H1 (cell line): ENCODE results near the gene OGDHL. TPM values are rescaled to one million over a fixed set of nuclear protein-coding genes. Genes with fewer than 3 reads are reported as not detected.

ENCODE experiments used
- CTCF ChIA-PET: fragments of 300-600 bp; sonication (Branson Sonifier 250); formaldehyde crosslinking; loops from one replicate; lab custom pipeline; 2021; ENCODE audit not compliant: partially characterized antibody; lab: Charles Lee
- POLR2A ChIA-PET: fragments of 300-600 bp; sonication (Branson Sonifier 250); formaldehyde crosslinking; loops from one replicate; lab custom pipeline; 2021; ENCODE audit warnings: inconsistent platforms; ENCODE audit not compliant: partially characterized antibody; lab: Charles Lee
- DNase-seq, 2 experiments: peaks; one replicate each; pipeline versions ENCODE4 v3.0.0 to v3.0.0-alpha.2; 2010 to 2022; ENCODE audit warnings: low spot score in 2 of 2, low read depth in 1 of 2, mixed read lengths in 1 of 2
- FAIRE-seq: peaks from 2 replicates; lab custom pipeline; 2011; peaks lifted over from hg19 to GRCh38; lab: Jason Lieb, UNC
- H2AFZ ChIP-seq: 2 replicates; pipeline ENCODE4 v1.8.1; 2012; ENCODE audit warnings: low read length, inconsistent platforms
- H2AK5ac ChIP-seq: 2 replicates; pipeline ENCODE4 v1.6.1; 2013; ENCODE audit warnings: low read depth, low read length
- H2BK120ac ChIP-seq: replicated peaks from 2 replicates; pipeline ENCODE3; 2013; ENCODE audit warnings: low read depth, low read length, inconsistent platforms
- H2BK12ac ChIP-seq: 2 replicates; pipeline ENCODE4 v1.6.1; 2013; ENCODE audit warnings: low read depth, low read length
- H2BK15ac ChIP-seq: 2 replicates; pipeline ENCODE4 v1.6.1; 2013; ENCODE audit warnings: low read length
- H2BK20ac ChIP-seq: 2 replicates; pipeline ENCODE4 v1.6.1; 2013; ENCODE audit warnings: low read length
- H2BK5ac ChIP-seq: 2 replicates; pipeline ENCODE4 v1.6.1; 2013; ENCODE audit warnings: low read depth, low read length
- H3K14ac ChIP-seq: 2 replicates; pipeline ENCODE4 v1.6.1; 2013; ENCODE audit warnings: inconsistent platforms; ENCODE audit not compliant: insufficient read length
- H3K18ac ChIP-seq: 2 replicates; pipeline ENCODE4 v1.6.1; 2013; ENCODE audit warnings: low read length; ENCODE audit errors: extremely low read depth
- H3K23ac ChIP-seq: 2 replicates; pipeline ENCODE4 v1.6.1; 2013; ENCODE audit warnings: inconsistent platforms; ENCODE audit not compliant: insufficient read length
- H3K23me2 ChIP-seq: 2 replicates; pipeline ENCODE4 v1.6.1; 2013; ENCODE audit warnings: low read depth, low read length
- H3K27ac ChIP-seq: 2 replicates; pipeline ENCODE4 v1.6.1; 2011; ENCODE audit warnings: low read depth, low read length, inconsistent platforms
- H3K27me3 ChIP-seq, 4 experiments: replicated peaks in 1 of 4; 1 replicate in 1 of 4; 2 replicates in 3 of 4; pipeline versions ENCODE4 v1.6.1 to v1.8.1; 2011 to 2013; ENCODE audit warnings: low read length in 3 of 4, mild to moderate bottlenecking in 3 of 4, inconsistent platforms in 2 of 4, mixed read lengths in 2 of 4, moderate library complexity in 1 of 4; ENCODE audit not compliant: control insufficient read depth in 3 of 4, insufficient read depth in 3 of 4; ENCODE audit errors: extremely low read depth in 1 of 4
- H3K36me3 ChIP-seq, 4 experiments: 2 replicates each; pipeline versions ENCODE4 v1.6.1 to v1.8.1; 2011 to 2013; ENCODE audit warnings: mild to moderate bottlenecking in 4 of 4, low read length in 3 of 4, moderate library complexity in 2 of 4, control low read depth in 1 of 4, inconsistent platforms in 1 of 4; ENCODE audit not compliant: insufficient read depth in 4 of 4, control insufficient read depth in 2 of 4
- H3K4ac ChIP-seq: replicated peaks from 2 replicates; pipeline ENCODE3; 2013; ENCODE audit warnings: low read length, low read depth, mixed read lengths, inconsistent platforms; ENCODE audit not compliant: insufficient read length
- H3K4me1 ChIP-seq, 4 experiments: replicated peaks in 1 of 4; 1 replicate in 1 of 4; 2 replicates in 3 of 4; pipeline versions ENCODE4 v1.6.1 to v1.8.1; 2011 to 2013; ENCODE audit warnings: low read length in 3 of 4, inconsistent platforms in 2 of 4, mixed read lengths in 1 of 4; ENCODE audit not compliant: insufficient read depth in 4 of 4, control insufficient read depth in 3 of 4
- H3K4me2 ChIP-seq, 2 experiments: 2 replicates each; pipeline versions ENCODE4 v1.6.1 to v1.8.1; 2011 to 2013; ENCODE audit warnings: low read depth in 2 of 2, low read length in 2 of 2, control low read depth in 1 of 2, inconsistent platforms in 1 of 2, mild to moderate bottlenecking in 1 of 2; ENCODE audit not compliant: insufficient read depth in 1 of 2
- H3K4me3 ChIP-seq, 4 experiments: fragments of 200-600, 300-600 bp in 1 of 4; sonication (generic), shearing (Covaris generic), sonication (Bioruptor Twin) in 1 of 4; 2 replicates each; pipeline versions ENCODE4 v1.5.1 to v1.8.1; 2011 to 2016; ENCODE audit warnings: low read length in 4 of 4, low read depth in 3 of 4, control low read depth in 2 of 4, inconsistent platforms in 2 of 4, mild to moderate bottlenecking in 2 of 4, mixed read lengths in 1 of 4, moderate library complexity in 1 of 4; ENCODE audit not compliant: insufficient read depth in 2 of 4; ENCODE audit errors: extremely low read depth in 1 of 4
- H3K56ac ChIP-seq: replicated peaks from 2 replicates; pipeline ENCODE3; 2013; ENCODE audit warnings: low read depth, mild to moderate bottlenecking, mixed read lengths, low read length, inconsistent platforms; ENCODE audit not compliant: insufficient read length
- H3K79me1 ChIP-seq: 2 replicates; pipeline ENCODE4 v1.6.1; 2013; ENCODE audit warnings: low read depth, low read length, control low read depth
- H3K79me2 ChIP-seq, 2 experiments: 2 replicates each; pipeline versions ENCODE4 v1.6.1 to v1.8.1; 2012 to 2013; ENCODE audit warnings: low read length in 2 of 2, mild to moderate bottlenecking in 2 of 2, inconsistent platforms in 1 of 2; ENCODE audit not compliant: insufficient read depth in 2 of 2, control insufficient read depth in 1 of 2
- H3K9ac ChIP-seq, 4 experiments: replicated peaks in 1 of 4; 1 replicate in 1 of 4; 2 replicates in 3 of 4; pipeline versions ENCODE4 v1.6.1 to v1.8.1; 2011 to 2013; ENCODE audit warnings: low read depth in 3 of 4, low read length in 3 of 4, control low read depth in 2 of 4, mild to moderate bottlenecking in 2 of 4, moderate library complexity in 2 of 4, inconsistent platforms in 1 of 4; ENCODE audit errors: extremely low read depth in 1 of 4
- H3K9me3 ChIP-seq, 2 experiments: 2 replicates each; pipeline versions ENCODE4 v1.6.1 to v1.8.1; 2012 to 2013; ENCODE audit warnings: mild to moderate bottlenecking in 2 of 2, moderate library complexity in 2 of 2, control low read depth in 1 of 2, inconsistent platforms in 1 of 2, low read depth in 1 of 2, low read length in 1 of 2, mixed read lengths in 1 of 2; ENCODE audit not compliant: insufficient read depth in 2 of 2
- H4K20me1 ChIP-seq, 2 experiments: replicated peaks in 1 of 2; 2 replicates each; pipeline versions ENCODE3 to v1.8.1; 2011 to 2013; ENCODE audit warnings: inconsistent platforms in 2 of 2, low read length in 2 of 2, mild to moderate bottlenecking in 1 of 2; ENCODE audit not compliant: insufficient read depth in 2 of 2, control insufficient read depth in 1 of 2
- H4K5ac ChIP-seq: 2 replicates; pipeline ENCODE4 v1.6.1; 2013; ENCODE audit warnings: low read length, low read depth, mixed read lengths, inconsistent platforms; ENCODE audit not compliant: insufficient read length
- H4K8ac ChIP-seq: 2 replicates; pipeline ENCODE4 v1.8.0; 2013; ENCODE audit warnings: mild to moderate bottlenecking, moderate library complexity, low read length, inconsistent platforms; ENCODE audit not compliant: insufficient read depth; ENCODE audit errors: extremely low read depth
- H4K91ac ChIP-seq: replicated peaks from 2 replicates; pipeline ENCODE3; 2013; ENCODE audit warnings: low read length, mixed read lengths, inconsistent platforms; ENCODE audit not compliant: insufficient read length
- WGBS, 2 experiments: shearing (Covaris generic) in 1 of 2; methylation state at CpG; one replicate each; pipeline versions ENCODE4 v1.1.6 to v1.1.7; 2013 to 2015; ENCODE audit warnings: low lambda C conversion rate in 2 of 2, mixed read lengths in 2 of 2, inconsistent platforms in 1 of 2, low coverage in 1 of 2, missing lambda C conversion rate in 1 of 2; ENCODE audit not compliant: insufficient replicate concordance in 2 of 2, insufficient coverage in 1 of 2, insufficient read length in 1 of 2; ENCODE audit errors: extremely low coverage in 1 of 2, missing lambda C conversion rate in 1 of 2; 5-methylcytosine and 5-hydroxymethylcytosine counted together
- polyA plus RNA-seq, 7 experiments: library from polyadenylated mRNA; depleted of rRNA in 3 of 7; stranded (reverse) in 5 of 7; unstranded in 2 of 7; fragments of >200 nt in 5 of 7; fragments of 200-250 nt in 2 of 7; gene quantifications; 1 replicate in 5 of 7; 2 replicates in 1 of 7; 4 replicates in 1 of 7; pipeline versions ENCODE4 v1.2.1 to v1.2.3, GENCODE V29; 2011 to 2013; ENCODE audit warnings: missing spikeins in 2 of 7, mixed read lengths in 2 of 7
- total RNA-seq: library from RNA; stranded (reverse); fragmentation: NEBNext Ultra II Directional; extraction: Animal tissue kit (Norgen Biotek cat#: 25700); gene quantifications from 2 replicates; pipeline ENCODE4 v1.2.1, GENCODE V29; 2021

Gene OGDHL
- total and polyA plus RNA-seq, 2 of the 8 experiments (the other 6 are each of a cell fraction or from before 2014, with no cell fraction given), result 16.1 to 16.6 TPM

DNA sequence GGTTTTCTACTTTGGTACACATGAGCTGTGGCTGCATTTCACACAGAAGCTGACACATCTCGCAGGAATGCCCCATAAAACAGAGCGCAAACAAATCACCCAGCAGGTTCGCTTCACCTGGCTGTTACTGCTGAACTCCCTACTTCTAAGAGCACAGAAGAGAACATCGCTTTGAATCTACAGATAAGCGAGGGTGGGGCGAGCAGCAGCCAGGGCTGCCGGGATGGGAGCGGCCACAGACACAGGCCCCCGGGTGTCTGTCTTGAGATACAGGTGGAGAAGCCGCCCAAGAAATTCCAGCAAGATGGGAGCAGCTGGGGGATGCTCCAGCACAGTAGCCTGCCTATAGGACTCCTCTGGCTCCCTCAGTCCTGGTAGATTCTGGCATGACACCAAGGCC lies 27.4 kb downstream of the OGDHL start:
- DNase-seq, result no peak
- no peak overlapping the region for H2BK12ac ChIP-seq
- H3K56ac ChIP-seq, result no peak overlapping the region
- no peak overlapping the region for H2BK20ac ChIP-seq
- H2AK5ac ChIP-seq, result no peak overlapping the region
- H4K20me1 ChIP-seq, result peaks cover 1 to 2% of the 10 kb centered on the region in 2 experiments
- H4K8ac ChIP-seq, result no peak overlapping the region
- H4K5ac ChIP-seq, result no peak overlapping the region
- no peak overlapping the region for H3K18ac ChIP-seq
- no peak overlapping the region for H2BK5ac ChIP-seq
- H3K4me1 ChIP-seq, result no peaks in the 10 kb centered on the region
- H3K27me3 ChIP-seq, result no peaks in the 10 kb centered on the region
- ChIA-PET CTCF (interaction anchor here (0.6 to 2.6 kb wide), 4 partner anchors 13 to 900 kb away, joined by 3 to 8 read pairs (median 6); no protein-coding TSS in a partner anchor), POLR2A (interaction anchor here (1.0 to 1.3 kb wide), 3 partner anchors 9 to 11 kb away, joined by 3 to 5 read pairs (median 3); no protein-coding TSS in a partner anchor)
- no peaks in the 10 kb centered on the region for H3K79me2 ChIP-seq
- WGBS, 2 experiments, result 95% methylated on average over 9 of the region's 10 CpGs; no CpG with 5 or more reads in 1 of the 2 experiments
- no peak overlapping the region for H2AFZ ChIP-seq
- H2BK120ac ChIP-seq, result no peak overlapping the region
- no peak overlapping the region for H3K23ac ChIP-seq
- H3K4ac ChIP-seq, result no peak overlapping the region
- FAIRE-seq, result no peak
- H3K4me2 ChIP-seq, result no peak overlapping the region
- no peak overlapping the region for H3K4me3 ChIP-seq
- no peak overlapping the region for H3K14ac ChIP-seq
- H3K23me2 ChIP-seq, result no peaks in the 10 kb centered on the region
- no peak overlapping the region for H3K9ac ChIP-seq
- H3K27ac ChIP-seq, result no peak overlapping the region
- no peak overlapping the region for H4K91ac ChIP-seq
- H2BK15ac ChIP-seq, result no peak overlapping the region
- no peaks in the 10 kb centered on the region for H3K79me1 ChIP-seq
- no peaks in the 10 kb centered on the region for H3K9me3 ChIP-seq
- H3K36me3 ChIP-seq, result peaks cover 0 to 6% (median 0%) of the 10 kb centered on the region in 4 experiments; a peak in 2 of 8 replicates
